Stimulated activated naive CD4-positive, alpha-beta T cell treated with Interleukin-2 at 50 U/mL for 16 hours (primary cell): ENCODE measurements around the gene FMNL2.

Source experiments
- DNase-seq: peaks from one replicate; lab custom pipeline; 2025; lab: John Stamatoyannopoulos, UW

FMNL2 gene

GRCh38 chr2:152583512-152584229 lies 248.7 kb downstream of the FMNL2 start:
- DNase-seq = no peak

- DNase-seq = no peak
Observed at GRCh38 chr2:152584301-152584700, 249.3 kb downstream of the FMNL2 start.

- DNase-seq = no peak
Observed at GRCh38 chr2:152585830-152586484, 251.0 kb downstream of the FMNL2 start.

- no peak for DNase-seq
Observed at GRCh38 chr2:152587187-152587947, 252.4 kb downstream of the FMNL2 start.

GRCh38 chr2:152588998-152589397 lies 254.0 kb downstream of the FMNL2 start:
- no peak for DNase-seq

GRCh38 chr2:152594022-152594766 lies 259.2 kb downstream of the FMNL2 start:
- no peak for DNase-seq

- no peak for DNase-seq
Observed at GRCh38 chr2:152594792-152595191, 259.8 kb downstream of the FMNL2 start.

GRCh38 chr2:152598975-152599759 lies 264.2 kb downstream of the FMNL2 start:
- DNase-seq = no peak

- no peak for DNase-seq
Observed at GRCh38 chr2:152600051-152600657, 265.2 kb downstream of the FMNL2 start.

- no peak for DNase-seq
Observed at GRCh38 chr2:152600697-152601096, 265.7 kb downstream of the FMNL2 start.

- DNase-seq = no peak
Observed at GRCh38 chr2:152602750-152603149, 267.8 kb downstream of the FMNL2 start.

GRCh38 chr2:152603166-152603565 lies 268.2 kb downstream of the FMNL2 start:
- no peak for DNase-seq

- no peak for DNase-seq
Observed at GRCh38 chr2:152606081-152606480, 271.1 kb downstream of the FMNL2 start.

GRCh38 chr2:152606941-152607340 lies 272.0 kb downstream of the FMNL2 start:
- no peak for DNase-seq

- DNase-seq = no peak
Observed at GRCh38 chr2:152607793-152608300, 272.9 kb downstream of the FMNL2 start.

GRCh38 chr2:152609154-152609553 lies 274.2 kb downstream of the FMNL2 start:
- DNase-seq = no peak

GRCh38 chr2:152609699-152610098 lies 274.7 kb downstream of the FMNL2 start:
- no peak for DNase-seq

GRCh38 chr2:152611458-152612231 lies 276.7 kb downstream of the FMNL2 start:
- no peak for DNase-seq

- no peak for DNase-seq
Observed at GRCh38 chr2:152613235-152613634, 278.3 kb downstream of the FMNL2 start.

GRCh38 chr2:152615177-152615576 lies 280.2 kb downstream of the FMNL2 start:
- DNase-seq = no peak
